Thoracic aorta (tissue), 2 donors: ENCODE measurements around the gene CEACAM21. TPM values are rescaled to one million over a fixed set of nuclear protein-coding genes. Genes with fewer than 3 reads are reported as not detected.

Experiments used
- ATAC-seq: fragments of 150-250 bp; one replicate; pipeline ENCODE4 v1.8.0; 2017; ENCODE audit warnings: low read depth; ENCODE audit not compliant: insufficient number of reproducible peaks, low FRiP score
- DNase-seq: peaks from one replicate; pipeline ENCODE4 v3.0.0-alpha.2; 2020; ENCODE audit warnings: low spot score
- H3K27ac ChIP-seq, 2 donors: fragments of 200-600 bp; sonication (generic); 1 replicate in 1 of 2; 2 replicates in 1 of 2; pipeline ENCODE4 v1.5.1; 2016; ENCODE audit warnings: mild to moderate bottlenecking in 2 of 2, moderate library complexity in 2 of 2
- H3K27me3 ChIP-seq: fragments of 200-600 bp; sonication (generic); replicated peaks from 2 replicates; pipeline ENCODE4 v1.6.0; 2016; ENCODE audit warnings: mild to moderate bottlenecking; ENCODE audit not compliant: insufficient read depth
- H3K36me3 ChIP-seq: fragments of 200-600 bp; sonication (generic); one replicate; pipeline ENCODE4 v1.5.1; 2016
- H3K4me1 ChIP-seq, 2 donors: fragments of 200-600 bp; sonication (generic); 1 replicate in 1 of 2; 2 replicates in 1 of 2; pipeline versions ENCODE4 v1.5.1 to v1.6.0; 2016; ENCODE audit warnings: low read depth in 2 of 2, mild to moderate bottlenecking in 1 of 2; ENCODE audit not compliant: control insufficient read depth in 1 of 2
- H3K4me3 ChIP-seq: fragments of 200-600 bp; sonication (generic); 2 replicates; pipeline ENCODE4 v1.5.1; 2016; ENCODE audit warnings: mild to moderate bottlenecking
- H3K9me3 ChIP-seq: fragments of 200-600 bp; sonication (generic); 2 replicates; pipeline ENCODE4 v1.5.1; 2016
- CTCF ChIP-seq: fragments of 200-600 bp; sonication (generic); IDR thresholded peaks from one replicate; pipeline ENCODE4 v1.5.1; 2019; ENCODE audit warnings: antibody characterized with exemption
- total RNA-seq, 2 donors: library from RNA; depleted of rRNA; stranded (reverse); fragments of >200 nt; gene quantifications; one replicate each; pipeline versions ENCODE4 v1.1.0 to v1.2.3, GENCODE V29; 2016

The CEACAM21 gene
- total RNA-seq, 2 donors from 2014 or later = 1.1 to 6.9 TPM

- H3K27me3 ChIP-seq = no peaks in the 10 kb centered on the region
- no peak for DNase-seq
- no peak for TF ChIP-seq CTCF
- no peak overlapping the region for H3K4me3 ChIP-seq
- no peak for ATAC-seq
- no peak overlapping the region for H3K27ac ChIP-seq
- no peaks in the 10 kb centered on the region for H3K4me1 ChIP-seq
- H3K36me3 ChIP-seq = no peaks in the 10 kb centered on the region
- H3K9me3 ChIP-seq = peaks cover 5% of the 10 kb centered on the region
Observed at GRCh38 chr19:41584931-41585330, 9.0 kb downstream of the CEACAM21 start.

DNA sequence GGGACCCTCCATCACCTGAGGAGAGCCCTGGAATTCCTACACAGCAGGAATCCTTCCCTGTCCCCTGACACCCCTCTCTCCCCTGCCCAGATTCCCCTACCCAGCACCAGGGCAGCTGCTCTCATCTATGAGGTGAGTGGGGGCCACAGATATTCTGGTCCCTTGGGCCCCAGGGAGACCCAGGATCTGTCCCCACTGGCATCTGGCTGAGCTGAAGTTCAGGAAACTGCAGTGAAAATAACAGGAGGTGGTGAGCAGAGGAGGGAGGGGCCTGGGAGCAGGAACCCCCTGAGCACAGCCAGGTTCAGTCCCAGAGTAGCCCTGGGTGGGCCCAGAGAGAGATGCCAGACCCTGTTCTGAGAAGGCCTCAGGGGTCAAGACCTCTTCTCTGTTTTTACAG lies 10.1 kb downstream of the CEACAM21 start:
- Histone ChIP-seq H3K4me1 (no peaks in the 10 kb centered on the region), H3K9me3 (peaks cover 5% of the 10 kb centered on the region), H3K27me3 (no peaks in the 10 kb centered on the region), H3K27ac (no peak overlapping the region), H3K36me3 (no peaks in the 10 kb centered on the region), H3K4me3 (no peak overlapping the region)
- DNase-seq (no peak), ATAC-seq (no peak)
- TF ChIP-seq CTCF = no peak

DNA sequence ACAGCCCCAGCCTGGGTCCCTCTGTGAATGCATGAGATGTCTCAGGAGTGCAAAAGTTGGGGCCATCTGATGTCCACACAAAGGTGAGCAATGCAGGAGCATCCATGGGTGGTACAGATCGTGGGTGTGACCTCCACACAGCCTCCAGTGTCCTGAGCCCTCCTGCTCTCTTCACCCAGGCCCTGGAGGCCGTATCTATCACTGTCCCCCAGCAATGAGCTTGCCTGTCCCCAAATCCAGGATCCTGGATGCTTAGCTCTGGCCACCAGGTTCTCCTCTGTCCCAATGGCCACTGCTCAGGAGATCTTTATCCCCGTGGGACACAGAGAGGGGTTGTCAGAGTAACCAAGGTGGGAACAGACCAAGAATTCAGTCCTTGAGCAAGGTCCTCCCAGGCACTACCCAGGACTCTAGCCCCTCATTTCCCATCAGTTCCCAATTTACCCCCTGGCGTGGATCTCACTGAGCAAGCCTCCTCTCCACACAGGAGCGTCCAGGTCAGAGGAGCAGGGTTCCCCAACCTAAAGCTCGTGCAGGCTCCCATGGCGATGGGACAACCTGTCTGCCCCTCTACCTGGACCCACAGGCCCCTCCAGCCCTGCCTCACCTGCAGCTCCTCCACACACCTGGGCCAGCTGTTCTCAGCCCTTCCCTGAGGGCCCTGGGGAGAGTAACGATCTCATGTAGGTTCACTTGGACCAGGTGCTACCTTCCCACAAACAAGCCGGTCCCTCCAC lies 11.3 kb downstream of the CEACAM21 start:
- TF ChIP-seq CTCF = no peak
- H3K27ac ChIP-seq = no peak overlapping the region
- no peaks in the 10 kb centered on the region for H3K4me1 ChIP-seq
- peaks cover 5% of the 10 kb centered on the region for H3K9me3 ChIP-seq
- no peak for ATAC-seq
- no peak overlapping the region for H3K4me3 ChIP-seq
- no peak for DNase-seq
- no peaks in the 10 kb centered on the region for H3K27me3 ChIP-seq
- no peaks in the 10 kb centered on the region for H3K36me3 ChIP-seq

- Histone ChIP-seq H3K4me3 (no peak overlapping the region), H3K27ac (no peak overlapping the region), H3K27me3 (no peaks in the 10 kb centered on the region), H3K36me3 (no peaks in the 10 kb centered on the region), H3K9me3 (no peaks in the 10 kb centered on the region), H3K4me1 (no peaks in the 10 kb centered on the region)
- ATAC-seq = no peak
- DNase-seq = no peak
- no peak for TF ChIP-seq CTCF
Observed at GRCh38 chr19:41587838-41588210, 11.9 kb downstream of the CEACAM21 start.

GRCh38 chr19:41588497-41589209 lies 12.7 kb downstream of the CEACAM21 start:
- H3K36me3 ChIP-seq = no peaks in the 10 kb centered on the region
- H3K4me3 ChIP-seq = no peak overlapping the region
- H3K4me1 ChIP-seq = no peaks in the 10 kb centered on the region
- no peaks in the 10 kb centered on the region for H3K27me3 ChIP-seq
- ATAC-seq = no peak
- no peaks in the 10 kb centered on the region for H3K9me3 ChIP-seq
- DNase-seq = no peak
- no peak for TF ChIP-seq CTCF
- no peak overlapping the region for H3K27ac ChIP-seq
